MM.1S (cell line): Measurements from ENCODE around the gene GLB1L2.

Experiments
- DNase-seq: peaks from one replicate; pipeline ENCODE4 v3.0.0-alpha.2; 2015
- H2AFZ ChIP-seq: fragments of 300-600 bp; sonication (generic); 2 replicates; pipeline ENCODE4 v1.6.0; 2016; ENCODE audit warnings: antibody characterized with exemption, low read length
- H3F3A ChIP-seq: fragments of 300-600 bp; sonication (generic); 2 replicates; pipeline ENCODE4 v1.6.1; 2016; ENCODE audit warnings: mild to moderate bottlenecking, antibody characterized with exemption, low read length, moderate library complexity, mixed read lengths; ENCODE audit not compliant: insufficient read depth
- H3K27ac ChIP-seq: fragments of 300-600 bp; sonication (generic); 2 replicates; pipeline ENCODE4 v1.5.1; 2016; ENCODE audit warnings: mild to moderate bottlenecking, low read length
- H3K27me3 ChIP-seq: fragments of 300-600 bp; sonication (generic); replicated peaks from 2 replicates; pipeline ENCODE4 v1.6.0; 2016; ENCODE audit warnings: low read length; ENCODE audit not compliant: insufficient read depth
- H3K36me3 ChIP-seq: fragments of 300-600 bp; sonication (generic); replicated peaks from 2 replicates; pipeline ENCODE4 v1.6.1; 2016; ENCODE audit warnings: mild to moderate bottlenecking, low read length, mixed read lengths; ENCODE audit not compliant: insufficient read depth
- H3K4me1 ChIP-seq: fragments of 300-600 bp; sonication (generic); 2 replicates; pipeline ENCODE4 v1.6.1; 2016; ENCODE audit warnings: low read length, mixed read lengths
- H3K4me2 ChIP-seq: fragments of 300-600 bp; sonication (generic); 2 replicates; pipeline ENCODE4 v1.6.0; 2016; ENCODE audit warnings: low read depth, low read length
- H3K4me3 ChIP-seq: fragments of 300-600 bp; sonication (generic); 2 replicates; pipeline ENCODE4 v1.5.1; 2016; ENCODE audit warnings: low read length, mixed read lengths
- H3K79me2 ChIP-seq: fragments of 300-600 bp; sonication (generic); 2 replicates; pipeline ENCODE4 v1.6.1; 2016; ENCODE audit warnings: mixed run types, low read length, mixed read lengths
- H3K9ac ChIP-seq: fragments of 300-600 bp; sonication (generic); 2 replicates; pipeline ENCODE4 v1.6.1; 2016; ENCODE audit warnings: low read length, mixed read lengths
- H3K9me2 ChIP-seq: fragments of 300-600 bp; sonication (generic); replicated peaks from 2 replicates; pipeline ENCODE4 v1.6.1; 2016; ENCODE audit warnings: mild to moderate bottlenecking, low read length, mixed read lengths; ENCODE audit not compliant: insufficient read depth
- H3K9me3 ChIP-seq: fragments of 300-600 bp; sonication (generic); replicated peaks from 2 replicates; pipeline ENCODE4 v1.6.1; 2016; ENCODE audit warnings: mild to moderate bottlenecking, low read length, mixed read lengths; ENCODE audit not compliant: insufficient read depth
- H4K20me1 ChIP-seq: fragments of 300-600 bp; sonication (generic); 2 replicates; pipeline ENCODE4 v1.6.1; 2016; ENCODE audit warnings: mild to moderate bottlenecking, low read length, moderate library complexity, mixed read lengths; ENCODE audit not compliant: insufficient read depth
- EZH2 ChIP-seq: fragments of 300-600 bp; sonication (generic); optimal IDR thresholded peaks from 2 replicates; pipeline ENCODE3; 2017; ENCODE audit warnings: low read depth, mild to moderate bottlenecking, antibody characterized with exemption, low read length, mixed read lengths
- EZH2phosphoT487 ChIP-seq: fragments of 300-600 bp; sonication (generic); IDR thresholded peaks from 2 replicates; pipeline ENCODE4 v1.6.1; 2018; ENCODE audit warnings: antibody characterized with exemption, low read length
- TF ChIP-seq, protein P1 (sequence below): fragments of 300-600 bp; sonication (generic); IDR thresholded peaks from 2 replicates; pipeline ENCODE4 v1.5.1; 2016; ENCODE audit warnings: antibody characterized with exemption, low read length, mixed read lengths

The GLB1L2 gene

DNA sequence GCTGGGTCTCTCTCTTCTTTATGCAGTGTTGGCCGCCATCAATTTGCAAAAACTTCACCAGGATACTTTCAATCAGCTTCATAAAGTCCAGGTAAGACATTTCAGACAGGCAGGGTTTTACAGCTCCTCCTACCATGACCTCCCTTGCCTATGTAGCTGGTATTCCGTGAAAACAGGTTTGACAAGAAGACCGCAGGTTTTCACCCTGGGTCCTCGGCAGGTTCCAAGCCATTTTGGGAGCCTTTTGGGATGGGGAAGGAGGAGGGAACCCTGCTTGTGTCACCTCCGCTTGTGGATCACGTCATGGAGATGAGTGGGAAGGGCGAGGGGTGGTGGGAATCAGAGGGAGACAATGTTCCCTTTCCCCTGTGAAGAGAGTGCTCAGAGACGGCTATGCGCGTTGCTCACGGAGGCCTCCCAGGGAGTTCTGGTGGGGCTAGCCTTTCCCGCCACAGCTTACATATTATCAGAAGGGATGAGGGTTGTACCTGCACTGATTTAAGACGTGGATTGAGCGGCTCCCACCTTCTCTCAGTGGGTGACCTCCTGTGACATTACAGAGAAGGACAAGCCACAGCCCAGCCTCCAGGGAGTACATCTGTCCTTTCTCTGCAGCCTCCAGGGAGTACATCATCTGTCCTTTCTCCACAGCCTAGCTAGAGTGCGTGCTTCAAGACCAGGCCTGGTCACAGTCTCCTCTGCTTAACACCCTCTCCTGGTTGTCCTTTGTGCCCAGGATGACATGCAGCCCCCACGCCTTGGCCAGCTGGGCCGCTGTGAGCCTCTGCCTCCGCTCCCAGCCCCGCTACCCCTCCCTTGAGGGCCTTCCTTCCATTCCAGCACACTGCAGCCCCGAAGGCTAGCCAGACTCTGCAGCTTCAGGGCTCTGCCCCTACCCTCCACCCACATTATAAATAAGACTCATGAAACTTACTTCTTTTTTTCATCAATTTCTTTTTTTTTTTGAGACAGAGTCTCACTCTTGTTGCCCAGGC, 38.4 kb upstream of the GLB1L2 start:
- no peaks in the 10 kb centered on the region for H3K9me2 ChIP-seq
- H3K9ac ChIP-seq, result no peak overlapping the region
- TF ChIP-seq EZH2 (no peak), EZH2phosphoT487 (no peak)
- TF ChIP-seq, protein P1, sequence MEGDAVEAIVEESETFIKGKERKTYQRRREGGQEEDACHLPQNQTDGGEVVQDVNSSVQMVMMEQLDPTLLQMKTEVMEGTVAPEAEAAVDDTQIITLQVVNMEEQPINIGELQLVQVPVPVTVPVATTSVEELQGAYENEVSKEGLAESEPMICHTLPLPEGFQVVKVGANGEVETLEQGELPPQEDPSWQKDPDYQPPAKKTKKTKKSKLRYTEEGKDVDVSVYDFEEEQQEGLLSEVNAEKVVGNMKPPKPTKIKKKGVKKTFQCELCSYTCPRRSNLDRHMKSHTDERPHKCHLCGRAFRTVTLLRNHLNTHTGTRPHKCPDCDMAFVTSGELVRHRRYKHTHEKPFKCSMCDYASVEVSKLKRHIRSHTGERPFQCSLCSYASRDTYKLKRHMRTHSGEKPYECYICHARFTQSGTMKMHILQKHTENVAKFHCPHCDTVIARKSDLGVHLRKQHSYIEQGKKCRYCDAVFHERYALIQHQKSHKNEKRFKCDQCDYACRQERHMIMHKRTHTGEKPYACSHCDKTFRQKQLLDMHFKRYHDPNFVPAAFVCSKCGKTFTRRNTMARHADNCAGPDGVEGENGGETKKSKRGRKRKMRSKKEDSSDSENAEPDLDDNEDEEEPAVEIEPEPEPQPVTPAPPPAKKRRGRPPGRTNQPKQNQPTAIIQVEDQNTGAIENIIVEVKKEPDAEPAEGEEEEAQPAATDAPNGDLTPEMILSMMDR, result no peak
- no peaks in the 10 kb centered on the region for H3K36me3 ChIP-seq
- no peak overlapping the region for H3K4me3 ChIP-seq
- H3K4me2 ChIP-seq, result no peak overlapping the region
- H3K27me3 ChIP-seq, result peaks cover 3% of the 10 kb centered on the region
- H4K20me1 ChIP-seq, result no peaks in the 10 kb centered on the region
- no peak overlapping the region for H2AFZ ChIP-seq
- no peaks in the 10 kb centered on the region for H3K4me1 ChIP-seq
- H3K27ac ChIP-seq, result no peak overlapping the region
- no peak for DNase-seq
- no peaks in the 10 kb centered on the region for H3K9me3 ChIP-seq
- no peaks in the 10 kb centered on the region for H3K79me2 ChIP-seq
- H3F3A ChIP-seq, result no peaks in the 10 kb centered on the region

DNA sequence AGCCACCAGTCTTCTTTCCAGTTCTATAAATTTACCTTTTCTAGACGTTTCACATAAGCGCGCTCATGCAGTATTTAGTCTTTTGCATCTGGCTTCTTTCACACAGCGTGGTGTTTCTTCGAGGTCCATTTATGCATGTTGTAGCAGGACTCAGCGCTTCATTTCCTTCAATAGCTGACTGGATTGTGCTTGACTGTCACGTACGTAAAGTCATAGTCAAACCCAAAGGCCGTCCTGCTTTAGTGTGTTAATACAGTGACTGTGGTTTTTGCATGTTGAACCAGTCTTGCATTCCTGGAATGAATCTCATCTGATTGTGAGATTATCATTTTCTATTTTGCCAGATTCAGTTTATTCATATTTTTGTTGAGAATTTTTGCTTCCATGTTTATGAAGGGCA, 37.1 kb upstream of the GLB1L2 start:
- no peak overlapping the region for H3K4me2 ChIP-seq
- no peak overlapping the region for H3K27ac ChIP-seq
- no peak for DNase-seq
- H3K79me2 ChIP-seq, result no peaks in the 10 kb centered on the region
- no peak overlapping the region for H3K4me3 ChIP-seq
- H3K36me3 ChIP-seq, result no peaks in the 10 kb centered on the region
- TF ChIP-seq EZH2phosphoT487 (no peak), EZH2 (no peak)
- TF ChIP-seq, protein P1, result no peak
- no peaks in the 10 kb centered on the region for H3K9me3 ChIP-seq
- H3K27me3 ChIP-seq, result peaks cover 3% of the 10 kb centered on the region
- H3F3A ChIP-seq, result no peaks in the 10 kb centered on the region
- no peaks in the 10 kb centered on the region for H3K4me1 ChIP-seq
- H4K20me1 ChIP-seq, result no peaks in the 10 kb centered on the region
- no peak overlapping the region for H3K9ac ChIP-seq
- no peak overlapping the region for H2AFZ ChIP-seq
- H3K9me2 ChIP-seq, result no peaks in the 10 kb centered on the region

DNA sequence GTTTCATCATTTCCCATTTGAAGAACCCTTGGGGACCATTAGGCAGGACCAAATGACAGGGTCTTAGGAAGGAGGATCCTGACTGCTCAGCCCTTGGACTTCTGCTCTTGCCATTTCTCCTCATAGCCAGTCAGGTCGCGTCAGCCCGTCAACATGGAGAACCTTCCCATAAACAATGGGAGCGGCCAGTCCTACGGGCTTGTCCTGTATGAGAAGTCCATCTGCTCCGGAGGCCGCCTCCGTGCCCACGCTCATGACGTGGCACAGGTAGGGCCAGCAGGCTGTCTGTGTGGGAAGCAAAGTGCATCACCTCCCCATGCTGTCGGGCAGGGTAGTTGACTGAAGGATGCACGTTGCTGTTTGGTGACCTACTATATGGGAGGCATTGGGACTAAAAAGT, 19.6 kb upstream of the GLB1L2 start:
- no peak for DNase-seq
- Histone ChIP-seq H4K20me1 (no peaks in the 10 kb centered on the region), H3K9me2 (no peaks in the 10 kb centered on the region), H3K9me3 (no peaks in the 10 kb centered on the region), H3K4me1 (no peaks in the 10 kb centered on the region), H2AFZ (no peak overlapping the region), H3K36me3 (no peaks in the 10 kb centered on the region), H3K27me3 (no peaks in the 10 kb centered on the region), H3K4me3 (no peak overlapping the region), H3K27ac (no peak overlapping the region), H3F3A (no peaks in the 10 kb centered on the region), H3K79me2 (no peaks in the 10 kb centered on the region), H3K9ac (no peak overlapping the region), H3K4me2 (no peak overlapping the region)
- TF ChIP-seq EZH2phosphoT487 (no peak), EZH2 (no peak)
- TF ChIP-seq, protein P1, result no peak
